Kidney epithelial cell (primary cell): ENCODE results near the gene SMC1B. TPM values are rescaled to one million over a fixed set of nuclear protein-coding genes. Genes with fewer than 3 reads are reported as not detected.
"Not testable (repeated sequence)": the region's sequence is repeated elsewhere in the genome, so short reads cannot be mapped to it uniquely, and the experiment has no call there.

ENCODE experiments used
- DNase-seq: peaks from one replicate; pipeline ENCODE4 v3.0.0-alpha.2; 2010; ENCODE audit warnings: low read depth
- H3K27me3 ChIP-seq: 2 replicates; pipeline ENCODE4 v1.6.0; 2011; ENCODE audit warnings: low read length; ENCODE audit not compliant: control insufficient read depth, insufficient read depth
- H3K36me3 ChIP-seq: 2 replicates; pipeline ENCODE4 v1.5.1; 2011; ENCODE audit warnings: low read length; ENCODE audit not compliant: control insufficient read depth, insufficient read depth
- H3K4me3 ChIP-seq: 2 replicates; pipeline ENCODE4 v1.5.1; 2011; ENCODE audit warnings: low read depth, mild to moderate bottlenecking, control low read depth, low read length
- CTCF ChIP-seq: IDR thresholded peaks from 2 replicates; pipeline ENCODE4 v1.5.1; 2011; ENCODE audit warnings: mild to moderate bottlenecking, moderate library complexity, low read length, control low read depth, inconsistent platforms; ENCODE audit not compliant: insufficient read depth, poor library complexity, severe bottlenecking
- total RNA-seq: library from RNA; depleted of rRNA; stranded (reverse); fragments of >200 nt; gene quantifications from 2 replicates; pipeline ENCODE4 v1.2.3, GENCODE V29; 2015

Gene SMC1B
- total RNA-seq, 1 donor from 2014 or later: 0.08 TPM

- Histone ChIP-seq H3K4me3 (no peak overlapping the region), H3K27me3 (peaks cover 21% of the 10 kb centered on the region), H3K36me3 (no peaks in the 10 kb centered on the region)
- DNase-seq: no peak
- TF ChIP-seq CTCF: no peak
Measured at GRCh38 chr22:45451972-45452371, 38.6 kb upstream of the SMC1B start.

DNA sequence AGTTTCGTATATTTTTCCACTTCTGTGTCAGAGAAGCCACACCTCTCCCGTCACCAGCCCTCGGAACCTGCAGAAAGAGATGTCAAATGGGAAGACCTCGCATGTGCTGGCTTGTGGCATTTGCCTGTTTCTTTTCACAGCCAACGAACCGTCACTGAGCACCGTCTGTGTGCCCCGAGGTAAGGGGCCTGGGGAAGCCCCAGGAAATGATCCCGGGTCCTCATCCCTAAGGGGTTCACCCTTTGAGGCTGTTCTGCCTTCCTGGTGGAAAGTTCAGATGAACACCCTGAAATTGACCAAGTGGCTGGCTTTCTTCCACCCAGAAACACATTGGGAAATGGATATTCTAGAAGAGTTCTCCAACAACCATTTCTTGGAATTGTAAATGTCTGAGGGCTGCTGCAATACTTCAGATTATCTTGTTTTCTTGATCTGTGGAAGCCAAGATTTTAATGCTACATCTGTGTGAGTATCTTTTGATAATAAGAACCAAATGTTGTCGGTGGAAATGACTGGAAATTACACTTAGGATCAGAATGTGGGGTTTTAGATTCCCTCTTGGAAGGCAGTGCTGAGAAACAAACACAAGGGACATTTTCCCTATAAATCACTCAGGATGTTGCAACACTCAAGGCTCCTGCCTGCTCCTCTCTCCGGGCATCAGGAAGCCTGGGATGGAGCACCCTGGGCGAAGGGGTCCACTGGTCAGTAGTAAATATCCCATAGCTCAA is 37.7 kb upstream of the SMC1B start:
- no peak for DNase-seq
- no peaks in the 10 kb centered on the region for H3K36me3 ChIP-seq
- no peak for TF ChIP-seq CTCF
- H3K4me3 ChIP-seq: no peak overlapping the region
- peaks cover 21% of the 10 kb centered on the region for H3K27me3 ChIP-seq

DNA sequence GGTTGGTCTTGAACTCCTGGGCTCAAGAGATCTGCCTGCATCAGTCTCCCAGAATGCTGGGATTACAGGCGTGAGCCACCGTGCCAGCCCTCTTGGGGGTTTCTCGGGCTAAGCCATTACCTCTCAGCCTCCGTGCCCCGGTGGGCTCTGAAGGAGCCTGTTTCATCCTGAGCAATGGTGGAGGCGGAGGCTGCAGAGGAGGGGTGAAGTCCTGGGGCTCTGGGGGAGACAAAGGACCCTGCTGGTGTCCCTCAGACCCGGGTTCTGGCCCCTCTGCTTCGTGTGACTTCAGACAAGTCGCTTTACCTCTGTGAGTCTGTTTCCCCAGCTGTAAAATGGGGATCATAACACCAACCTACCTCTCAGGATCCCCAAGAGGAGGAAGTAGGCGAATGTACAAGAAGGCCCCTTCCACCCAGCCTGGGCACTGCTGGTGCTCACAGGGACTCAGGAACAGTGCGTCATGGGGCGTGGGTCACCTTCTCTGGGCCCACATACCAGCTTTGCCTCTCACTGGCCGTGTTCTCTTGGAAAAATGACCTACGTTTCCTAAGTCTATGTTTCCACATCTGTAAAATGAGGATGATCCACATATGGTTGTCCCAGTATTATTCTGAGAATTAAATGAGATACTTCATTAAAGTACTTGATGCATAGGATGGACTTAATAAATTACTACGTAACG is 36.8 kb upstream of the SMC1B start:
- TF ChIP-seq CTCF: no peak
- Histone ChIP-seq H3K36me3 (no peaks in the 10 kb centered on the region), H3K27me3 (peaks cover 20% of the 10 kb centered on the region), H3K4me3 (no peak overlapping the region)
- no peak for DNase-seq

- not testable (repeated sequence) for H3K36me3 ChIP-seq, H3K4me3 ChIP-seq, DNase-seq
- H3K27me3 ChIP-seq: peaks cover 18% of the 10 kb centered on the region
Measured at GRCh38 chr22:45449442-45449841, 36.0 kb upstream of the SMC1B start.

DNA sequence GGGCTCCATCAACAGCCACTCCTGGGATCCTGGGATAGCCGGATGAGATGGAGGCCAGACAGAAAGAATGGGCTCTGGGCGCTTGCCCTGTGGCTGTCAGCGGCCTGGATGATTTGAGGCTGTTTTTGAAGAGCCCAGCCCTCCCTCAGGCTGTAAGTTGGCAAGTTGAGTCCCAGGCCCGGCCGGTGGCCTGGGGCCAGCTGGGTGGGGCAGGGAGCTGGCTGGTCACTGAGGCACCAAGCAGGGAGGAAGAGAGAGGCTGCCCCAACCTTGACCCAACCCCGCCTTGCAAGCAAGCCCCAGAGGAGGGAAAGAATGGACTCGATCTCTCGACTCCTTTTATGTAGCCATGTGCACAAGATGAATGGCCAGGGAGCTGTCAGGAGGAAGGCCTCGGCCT is 35.0 kb upstream of the SMC1B start:
- TF ChIP-seq CTCF: no peak
- H3K27me3 ChIP-seq: peaks cover 17% of the 10 kb centered on the region
- H3K36me3 ChIP-seq: no peaks in the 10 kb centered on the region
- no peak for DNase-seq
- no peak overlapping the region for H3K4me3 ChIP-seq

DNA sequence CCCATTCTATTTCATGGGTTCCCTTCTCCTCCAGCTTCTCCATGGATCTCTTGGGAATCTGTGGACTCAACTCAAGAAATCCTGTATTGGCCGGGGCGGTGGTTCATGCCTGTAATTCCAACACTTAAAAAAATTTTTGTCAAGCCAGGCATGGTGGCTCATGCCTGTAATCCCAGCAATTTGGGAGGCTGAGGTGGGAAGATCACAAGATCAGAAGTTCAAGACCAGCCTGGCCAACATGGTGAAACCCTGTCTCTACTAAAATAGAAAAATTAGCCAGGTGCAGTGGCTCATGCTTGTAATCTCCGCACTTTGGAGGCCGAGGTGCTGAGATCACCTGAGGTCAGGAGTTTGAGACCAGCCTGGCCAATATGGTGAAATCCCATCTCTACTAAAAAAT is 34.2 kb upstream of the SMC1B start:
- H3K4me3 ChIP-seq, DNase-seq, H3K36me3 ChIP-seq: not testable (repeated sequence)
- H3K27me3 ChIP-seq: peaks cover 15% of the 10 kb centered on the region

DNA sequence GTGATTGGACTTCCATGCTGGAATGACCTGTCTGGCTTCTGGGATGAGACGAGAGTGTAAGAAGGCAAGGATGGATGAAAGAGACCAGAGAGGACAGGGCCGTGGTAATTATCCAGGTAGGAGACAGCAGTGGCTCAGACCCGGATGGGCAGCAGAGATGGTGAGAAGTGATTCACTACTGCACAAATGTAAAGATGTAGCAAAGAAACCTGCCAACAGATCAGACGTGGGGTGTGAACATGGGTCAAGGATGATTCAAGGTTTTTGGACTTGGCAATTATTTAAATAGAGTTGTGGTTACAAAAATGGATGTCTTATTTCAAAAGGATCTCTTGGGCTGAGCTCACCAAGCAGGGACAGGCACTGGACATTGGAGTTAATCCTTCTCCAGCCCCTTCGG is 32.8 kb upstream of the SMC1B start:
- Histone ChIP-seq H3K27me3 (peaks cover 13% of the 10 kb centered on the region), H3K36me3 (no peaks in the 10 kb centered on the region), H3K4me3 (no peak overlapping the region)
- no peak for DNase-seq
- no peak for TF ChIP-seq CTCF
